Endometrium (tissue), 2 donors: ENCODE measurements around the gene FAM72A.
"Not testable (repeated sequence)": the region's sequence is repeated elsewhere in the genome, so short reads cannot be mapped to it uniquely, and the experiment has no call there.

Experiments
- FAIRE-seq: peaks from 2 replicates; lab custom pipeline; 2012; peaks lifted over from hg19 to GRCh38; lab: Jason Lieb, UNC
- donor health status: control.
- donor health status: control.

The FAM72A gene

DNA sequence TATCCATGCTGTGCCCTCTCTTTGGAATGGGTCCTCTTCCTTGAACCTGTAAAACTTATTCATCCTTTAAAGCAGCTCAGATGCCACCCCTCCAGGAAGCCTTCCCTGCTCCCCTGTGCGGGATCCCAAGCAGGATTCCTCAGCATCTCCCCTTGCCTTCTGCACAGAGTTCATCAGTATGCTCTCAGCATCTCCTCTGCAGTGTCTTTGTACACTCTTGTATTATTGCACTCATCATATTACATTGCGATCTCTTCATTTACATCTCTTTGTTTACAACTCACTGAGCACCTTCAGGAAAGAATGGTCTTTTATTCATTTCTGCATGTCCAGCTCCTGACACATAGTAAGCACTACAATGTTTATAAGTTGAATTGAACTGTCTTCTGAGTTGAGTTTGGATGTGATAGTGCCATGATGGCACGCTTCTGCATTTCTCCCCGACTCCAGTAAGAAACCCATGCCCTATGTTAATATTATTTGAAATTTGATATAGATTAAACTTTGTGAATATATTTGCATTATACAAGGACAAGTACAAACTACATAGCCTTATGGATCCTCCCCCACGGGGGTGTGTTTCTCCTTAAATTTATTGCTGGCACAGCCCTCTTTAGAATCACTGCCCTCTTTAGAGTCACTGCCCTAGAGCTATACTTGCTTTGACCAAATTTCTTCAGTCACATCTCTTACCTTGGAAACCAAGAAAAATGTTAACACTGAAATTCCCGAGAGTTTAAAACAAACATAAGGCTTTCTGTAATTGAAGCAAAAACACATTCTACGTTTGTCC, 13.2 kb upstream of the FAM72A start:
- FAIRE-seq, result not testable (repeated sequence)

GRCh38 chr1:206210802-206211201, 8.2 kb upstream of the FAM72A start:
- not testable (repeated sequence) for FAIRE-seq

DNA sequence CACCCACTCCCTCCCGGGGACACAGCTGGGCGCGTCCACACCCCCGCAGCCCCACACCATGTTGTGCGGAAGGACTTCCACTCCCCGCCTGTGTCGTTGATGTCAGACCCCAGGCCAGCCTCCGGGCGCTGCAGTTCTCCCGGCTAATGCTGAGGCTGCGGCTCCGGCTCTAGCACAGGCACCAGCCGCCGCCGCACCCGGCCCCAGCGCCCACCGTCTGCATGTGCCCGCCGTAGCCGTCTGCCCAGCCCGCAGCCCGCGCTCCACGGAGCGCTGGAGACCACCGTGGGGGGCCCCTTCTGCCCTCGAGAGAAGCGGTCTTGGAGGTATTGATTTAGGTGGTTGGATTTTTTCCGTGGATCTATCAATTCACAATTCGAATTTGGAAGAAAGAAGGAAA, 2.9 kb upstream of the FAM72A start:
- not testable (repeated sequence) for FAIRE-seq

- FAIRE-seq, result not testable (repeated sequence)
These were observed 2.2 kb upstream of the FAM72A start for GRCh38 chr1:206204871-206205270.

GRCh38 chr1:206204159-206204511, 1.5 kb upstream of the FAM72A start:
- not testable (repeated sequence) for FAIRE-seq

GRCh38 chr1:206203364-206204158, 922 bp upstream of the FAM72A start, which contains the start of gene SRGAP2:
Gene SRGAP2 (plus strand): TSS chr1:206203541. CDS start chr1:206205971, 2,430 bp downstream.
- not testable (repeated sequence) for FAIRE-seq

- FAIRE-seq, result not testable (repeated sequence)
These were observed 5.8 kb downstream of the FAM72A start for GRCh38 chr1:206196748-206197424.

DNA sequence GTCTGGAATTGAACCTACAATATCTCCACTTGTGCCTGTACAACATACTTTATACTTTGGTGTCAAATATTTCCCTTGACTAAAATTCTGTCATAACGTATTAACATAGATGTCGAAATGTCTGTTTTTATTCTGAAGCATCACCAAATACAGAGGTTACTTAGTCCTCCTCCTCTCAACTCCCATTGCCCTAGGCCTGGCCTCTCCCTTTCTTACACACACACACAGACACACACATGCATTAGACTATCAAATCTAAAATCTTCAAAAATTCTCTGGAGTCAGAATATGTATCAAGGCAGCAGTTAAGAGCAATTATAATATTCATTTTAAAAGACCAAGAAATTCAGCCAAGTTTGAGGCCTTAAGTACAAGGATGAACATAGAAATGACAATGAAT, 7.5 kb downstream of the FAM72A start:
- not testable (repeated sequence) for FAIRE-seq

DNA sequence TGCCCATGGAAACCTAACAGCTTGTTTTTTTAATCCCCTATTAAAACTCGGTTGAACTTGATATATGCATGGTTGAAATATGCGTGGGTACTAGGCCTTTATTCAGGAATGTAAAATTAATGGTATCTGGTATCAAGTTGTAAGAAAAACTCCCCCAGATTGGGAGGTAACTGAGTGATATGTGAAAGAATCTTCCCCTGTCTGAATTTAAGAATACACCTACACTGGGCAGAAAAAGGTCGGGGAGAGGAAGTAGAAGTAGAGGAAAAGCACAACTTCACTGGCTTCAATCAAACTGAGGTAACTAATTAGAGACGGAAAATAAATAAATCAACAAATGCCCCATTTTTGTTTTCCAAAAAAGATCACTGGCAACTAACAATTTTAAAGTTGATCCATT, 15.8 kb downstream of the FAM72A start:
- not testable (repeated sequence) for FAIRE-seq

- FAIRE-seq, result not testable (repeated sequence)
These were observed 16.9 kb downstream of the FAM72A start for GRCh38 chr1:206185778-206186177.

GRCh38 chr1:206183788-206184187, 18.9 kb downstream of the FAM72A start:
- not testable (repeated sequence) for FAIRE-seq

GRCh38 chr1:206182368-206183317, 20.0 kb downstream of the FAM72A start:
- not testable (repeated sequence) for FAIRE-seq

- FAIRE-seq, result not testable (repeated sequence)
These were observed 23.0 kb downstream of the FAM72A start for GRCh38 chr1:206179666-206180065.

DNA sequence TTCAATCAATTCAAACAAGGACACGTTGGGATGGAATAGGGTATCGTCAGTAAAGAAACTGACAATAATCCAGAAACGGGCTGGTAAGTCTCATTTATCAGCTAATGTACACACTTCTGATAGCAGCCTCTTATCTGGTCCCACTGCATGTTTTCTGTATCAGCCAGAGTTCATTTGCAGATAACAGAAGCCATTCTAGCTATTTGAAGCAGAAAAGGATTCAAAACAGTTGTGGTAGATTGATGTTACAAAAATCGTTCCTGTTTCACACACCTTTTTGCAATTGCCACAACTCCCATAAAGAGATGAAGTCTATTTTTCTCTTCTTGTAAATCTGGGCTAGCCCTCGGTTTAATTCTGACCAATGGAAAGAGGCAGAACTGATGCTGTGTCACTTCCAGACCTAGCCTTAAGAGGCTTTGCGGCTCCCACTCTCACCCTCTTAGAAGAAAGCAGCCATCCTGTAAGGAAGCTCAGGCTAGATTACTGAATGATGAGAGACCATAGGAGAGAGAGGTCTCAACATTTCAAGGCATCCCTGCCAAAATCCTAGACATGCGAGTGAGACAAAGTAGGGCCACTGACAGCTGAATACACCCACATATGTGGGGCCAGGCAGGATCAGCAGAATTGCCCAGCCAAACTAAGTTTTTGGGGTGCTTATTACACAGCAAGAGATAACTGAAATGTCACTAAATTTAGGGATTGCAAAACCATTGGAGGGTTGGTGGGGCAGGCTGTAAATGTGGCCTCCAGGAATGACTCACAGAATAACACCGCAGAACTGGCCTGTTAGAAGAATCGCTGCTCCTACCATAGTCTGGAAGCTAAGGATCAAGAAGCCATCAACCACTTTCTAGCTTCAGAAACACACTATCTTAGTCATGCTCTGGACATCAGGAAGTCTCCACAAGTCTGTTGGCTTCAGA, 24.3 kb downstream of the FAM72A start:
- FAIRE-seq, result not testable (repeated sequence)

DNA sequence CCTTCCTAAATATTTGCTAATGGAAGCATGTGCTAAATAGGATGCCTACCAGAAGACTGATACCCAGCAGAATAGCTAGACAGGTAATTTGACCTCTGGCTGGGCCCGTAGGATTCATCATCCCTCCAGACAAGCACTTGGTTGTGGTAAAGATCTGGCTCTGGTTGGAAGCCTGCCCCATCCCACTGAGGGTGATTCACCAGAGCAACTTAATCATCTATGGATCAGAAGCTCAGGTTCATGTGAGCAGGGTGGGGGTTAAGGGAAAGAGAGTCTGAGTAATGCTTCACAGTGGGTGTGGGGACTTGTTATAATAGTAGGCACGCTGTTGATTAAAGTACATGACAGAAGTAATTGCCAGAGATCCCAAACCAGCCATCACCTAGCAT, 26.5 kb downstream of the FAM72A start:
- not testable (repeated sequence) for FAIRE-seq

DNA sequence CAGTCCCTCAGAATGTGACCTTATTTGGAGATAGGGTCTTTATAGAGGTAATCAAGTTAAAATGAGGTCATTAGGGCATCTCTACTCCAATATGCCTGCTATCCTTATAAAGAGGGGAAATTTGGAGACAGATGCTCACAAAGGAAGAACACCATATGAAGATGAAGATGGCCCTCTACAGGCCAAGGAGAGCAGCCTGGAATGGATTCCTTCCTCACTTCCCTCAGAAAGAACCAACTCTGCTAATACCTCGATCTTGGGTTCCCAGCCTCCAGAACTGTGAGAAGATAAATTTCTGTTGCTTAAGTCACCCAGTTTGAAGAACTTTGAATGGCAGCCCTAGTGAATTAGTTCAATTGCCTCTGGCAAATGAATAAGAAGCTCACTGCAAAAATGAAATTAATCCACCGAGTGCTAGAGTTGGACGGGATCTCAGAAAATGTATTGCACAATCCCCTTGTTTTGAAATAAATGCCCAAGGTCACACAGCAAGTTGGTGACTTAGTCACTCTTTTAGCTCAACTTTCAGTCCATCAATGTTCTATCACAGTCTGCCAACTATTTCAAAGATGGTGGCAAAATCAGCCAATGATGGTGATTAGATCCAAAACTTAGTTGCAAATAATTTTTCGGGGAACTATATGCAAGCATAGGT, 27.1 kb downstream of the FAM72A start:
- FAIRE-seq, result not testable (repeated sequence)

DNA sequence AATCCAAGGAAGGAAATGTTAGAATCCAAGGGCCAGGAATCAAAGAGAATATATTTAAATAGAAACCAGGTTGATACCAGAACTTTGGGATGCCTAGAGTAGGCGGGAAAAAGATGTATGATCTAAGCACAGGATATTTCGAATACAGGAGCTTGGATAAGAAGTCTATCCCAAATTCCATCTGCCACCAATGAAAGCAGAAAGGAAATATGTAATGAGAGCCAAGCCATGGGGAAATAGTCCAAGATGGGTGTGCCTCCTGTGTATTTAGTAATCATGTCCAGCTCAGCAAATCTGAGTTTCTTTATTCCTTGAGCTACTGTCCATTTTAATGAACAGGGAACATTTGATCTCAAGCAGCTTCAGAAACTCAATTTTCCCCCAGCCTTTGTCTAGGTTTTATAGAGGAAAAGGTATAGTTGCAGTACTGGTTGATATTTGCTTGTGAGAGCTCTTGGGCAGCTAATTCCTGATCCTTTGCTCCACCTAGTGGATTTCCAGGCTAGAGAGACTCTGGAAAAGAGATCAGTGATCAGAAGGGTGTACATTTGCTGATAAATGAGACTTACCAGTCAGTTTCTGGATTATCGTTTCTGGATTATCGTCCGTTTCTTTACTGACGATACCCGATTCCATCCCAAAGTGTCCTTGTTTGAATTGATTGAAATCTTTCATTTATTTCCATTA, 28.3 kb downstream of the FAM72A start:
- FAIRE-seq, result not testable (repeated sequence)

GRCh38 chr1:206173110-206173719, 29.4 kb downstream of the FAM72A start:
- FAIRE-seq, result not testable (repeated sequence)

GRCh38 chr1:206169794-206170193, 32.8 kb downstream of the FAM72A start:
- FAIRE-seq, result not testable (repeated sequence)
